WTC11 (cell line): ENCODE measurements around the gene CALY.

Experiments used
- PRDM15 ChIP-seq: sonication (generic); formaldehyde crosslinking; IDR thresholded peaks from 2 replicates; pipeline ENCODE4 v1.8.0; 2022; ENCODE audit warnings: missing genetic modification reagents
- TF ChIP-seq, protein P1 (sequence below): sonication (generic); formaldehyde crosslinking; IDR thresholded peaks from 2 replicates; pipeline ENCODE4 v1.8.1; 2023; ENCODE audit warnings: mild to moderate bottlenecking, missing genetic modification reagents, moderate library complexity

DNA sequence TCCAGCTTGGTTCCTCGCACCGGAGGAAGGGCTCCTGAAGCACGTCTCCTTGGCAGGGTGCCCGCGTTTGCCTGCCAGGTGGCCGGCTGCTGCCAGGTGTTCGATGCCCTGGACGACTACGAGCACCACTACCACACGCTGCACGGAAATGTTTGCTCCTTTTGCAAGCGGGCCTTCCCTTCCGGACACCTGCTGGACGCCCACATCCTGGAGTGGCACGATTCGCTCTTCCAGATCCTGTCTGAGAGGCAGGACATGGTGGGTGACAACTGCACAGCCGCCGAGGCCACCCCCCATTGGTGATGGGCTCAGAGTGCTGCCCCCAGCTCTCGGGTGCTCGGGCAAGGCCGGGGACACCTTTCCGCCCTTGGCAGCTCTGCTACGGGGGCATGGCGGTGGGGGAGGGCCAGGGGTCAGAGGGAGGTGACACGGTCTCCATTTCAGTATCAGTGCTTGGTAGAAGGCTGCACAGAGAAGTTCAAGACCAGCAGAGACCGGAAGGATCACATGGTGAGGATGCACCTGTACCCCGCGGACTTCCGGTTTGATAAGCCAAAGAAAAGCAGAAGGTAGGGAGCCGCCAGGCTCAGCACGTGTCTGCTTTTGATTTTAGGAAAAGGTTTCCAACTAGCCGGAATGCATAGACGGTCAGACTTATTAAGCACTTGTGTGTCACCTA is 26.8 kb downstream of the CALY start:
- TF ChIP-seq, protein P1, sequence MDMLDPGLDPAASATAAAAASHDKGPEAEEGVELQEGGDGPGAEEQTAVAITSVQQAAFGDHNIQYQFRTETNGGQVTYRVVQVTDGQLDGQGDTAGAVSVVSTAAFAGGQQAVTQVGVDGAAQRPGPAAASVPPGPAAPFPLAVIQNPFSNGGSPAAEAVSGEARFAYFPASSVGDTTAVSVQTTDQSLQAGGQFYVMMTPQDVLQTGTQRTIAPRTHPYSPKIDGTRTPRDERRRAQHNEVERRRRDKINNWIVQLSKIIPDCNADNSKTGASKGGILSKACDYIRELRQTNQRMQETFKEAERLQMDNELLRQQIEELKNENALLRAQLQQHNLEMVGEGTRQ (CRISPR knock-in tag) = no peak
- TF ChIP-seq PRDM15 (CRISPR knock-in tag) = no peak
